ENCODE data around the gene TBC1D22A. TPM values are rescaled to one million over a fixed set of nuclear protein-coding genes. Genes with fewer than 3 reads are reported as not detected.

The TBC1D22A gene
- total RNA-seq, 1 donor = 17.7 TPM

- no peaks in the 10 kb centered on the region for H3K27me3 ChIP-seq (ENCODE audit: insufficient read depth, low read length)
- peaks cover 12% of the 10 kb centered on the region for H4K20me1 ChIP-seq (ENCODE audit: insufficient read depth, low read length)
- DNase-seq (ENCODE audit: insufficient read length, low spot score, missing footprints) = no peak
- no peak overlapping the region for H3K4me2 ChIP-seq (ENCODE audit: insufficient read depth, low read length)
- TF ChIP-seq, protein P1, sequence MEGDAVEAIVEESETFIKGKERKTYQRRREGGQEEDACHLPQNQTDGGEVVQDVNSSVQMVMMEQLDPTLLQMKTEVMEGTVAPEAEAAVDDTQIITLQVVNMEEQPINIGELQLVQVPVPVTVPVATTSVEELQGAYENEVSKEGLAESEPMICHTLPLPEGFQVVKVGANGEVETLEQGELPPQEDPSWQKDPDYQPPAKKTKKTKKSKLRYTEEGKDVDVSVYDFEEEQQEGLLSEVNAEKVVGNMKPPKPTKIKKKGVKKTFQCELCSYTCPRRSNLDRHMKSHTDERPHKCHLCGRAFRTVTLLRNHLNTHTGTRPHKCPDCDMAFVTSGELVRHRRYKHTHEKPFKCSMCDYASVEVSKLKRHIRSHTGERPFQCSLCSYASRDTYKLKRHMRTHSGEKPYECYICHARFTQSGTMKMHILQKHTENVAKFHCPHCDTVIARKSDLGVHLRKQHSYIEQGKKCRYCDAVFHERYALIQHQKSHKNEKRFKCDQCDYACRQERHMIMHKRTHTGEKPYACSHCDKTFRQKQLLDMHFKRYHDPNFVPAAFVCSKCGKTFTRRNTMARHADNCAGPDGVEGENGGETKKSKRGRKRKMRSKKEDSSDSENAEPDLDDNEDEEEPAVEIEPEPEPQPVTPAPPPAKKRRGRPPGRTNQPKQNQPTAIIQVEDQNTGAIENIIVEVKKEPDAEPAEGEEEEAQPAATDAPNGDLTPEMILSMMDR (IDR thresholded peaks at IDR 0.05; ENCODE audit: extremely low read depth, low read depth, low read length) = no peak
- H3K9me3 ChIP-seq (ENCODE audit: low read depth, low read length) = no peaks in the 10 kb centered on the region
- H3K4me1 ChIP-seq (ENCODE audit: insufficient read depth, low read length) = peaks cover 3% of the 10 kb centered on the region
- H3K4me3 ChIP-seq (ENCODE audit: insufficient read depth, low read length) = no peak overlapping the region
- no peak overlapping the region for H2AFZ ChIP-seq (ENCODE audit: low read length)
- no peak overlapping the region for H3K27ac ChIP-seq (ENCODE audit: low read depth, low read length)
- H3K79me2 ChIP-seq (ENCODE audit: insufficient read depth, low read length) = peaks cover 45% of the 10 kb centered on the region
- H3K36me3 ChIP-seq (ENCODE audit: insufficient read depth, low read length) = no peaks in the 10 kb centered on the region
These were observed 46.9 kb downstream of the TBC1D22A start for GRCh38 chr22:46809153-46809885.

DNA sequence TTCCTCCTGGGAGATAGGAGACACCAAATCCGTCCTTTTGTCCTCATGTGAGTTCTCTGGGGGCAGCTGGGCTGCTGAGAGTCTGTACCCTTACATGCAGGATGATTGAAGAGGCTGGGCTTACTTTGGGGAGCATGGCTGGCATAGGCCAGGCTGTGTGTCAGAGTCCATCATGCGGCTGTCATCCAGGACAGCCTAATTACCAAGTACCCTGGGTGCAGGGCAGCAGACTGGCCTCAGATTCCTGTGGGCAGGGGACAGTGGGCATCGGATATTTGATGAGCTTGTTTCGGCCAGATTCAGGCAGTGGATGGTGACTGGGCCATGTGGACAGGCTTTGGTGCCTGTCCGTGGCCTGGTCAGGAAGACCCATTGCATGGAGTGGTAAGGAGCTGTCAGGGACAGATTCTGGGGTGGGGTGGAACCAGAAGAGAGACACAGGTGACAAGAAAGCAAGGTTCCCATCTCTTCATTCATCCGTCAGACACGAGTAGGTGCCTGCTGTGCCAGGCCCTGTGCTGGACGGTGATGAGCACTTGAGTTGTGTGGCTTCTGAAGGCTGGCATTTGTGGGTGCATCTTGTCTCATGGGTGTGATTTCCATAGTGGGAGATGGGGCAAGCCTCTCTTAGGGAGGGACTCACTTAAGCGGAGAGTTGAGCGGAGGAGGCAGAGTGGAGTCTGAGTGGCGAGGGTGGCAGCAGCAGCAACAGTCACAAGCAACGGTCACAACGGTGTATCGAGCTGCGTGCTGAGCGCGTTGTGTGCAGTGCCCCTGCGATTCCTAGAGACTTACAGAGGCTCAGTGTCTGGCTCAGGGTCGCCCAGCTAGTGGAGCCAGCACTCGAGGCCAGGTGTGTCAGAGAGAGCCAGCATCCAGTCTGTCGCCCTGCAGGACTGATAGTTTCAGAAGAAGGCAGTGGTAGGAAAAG, 48.7 kb downstream of the TBC1D22A start:
- no peak overlapping the region for H2AFZ ChIP-seq (ENCODE audit: low read length)
- H3K27me3 ChIP-seq (ENCODE audit: insufficient read depth, low read length) = no peaks in the 10 kb centered on the region
- H3K27ac ChIP-seq (ENCODE audit: low read depth, low read length) = no peak overlapping the region
- peaks cover 7% of the 10 kb centered on the region for H3K4me1 ChIP-seq (ENCODE audit: insufficient read depth, low read length)
- H3K4me2 ChIP-seq (ENCODE audit: insufficient read depth, low read length) = no peak overlapping the region
- TF ChIP-seq, protein P1 (IDR thresholded peaks at IDR 0.05; ENCODE audit: extremely low read depth, low read depth, low read length) = no peak
- H3K36me3 ChIP-seq (ENCODE audit: insufficient read depth, low read length) = no peaks in the 10 kb centered on the region
- no peak overlapping the region for H3K4me3 ChIP-seq (ENCODE audit: insufficient read depth, low read length)
- peaks cover 21% of the 10 kb centered on the region for H4K20me1 ChIP-seq (ENCODE audit: insufficient read depth, low read length)
- no peak for DNase-seq (ENCODE audit: insufficient read length, low spot score, missing footprints)
- peaks cover 47% of the 10 kb centered on the region for H3K79me2 ChIP-seq (ENCODE audit: insufficient read depth, low read length)
- no peaks in the 10 kb centered on the region for H3K9me3 ChIP-seq (ENCODE audit: low read depth, low read length)

DNA sequence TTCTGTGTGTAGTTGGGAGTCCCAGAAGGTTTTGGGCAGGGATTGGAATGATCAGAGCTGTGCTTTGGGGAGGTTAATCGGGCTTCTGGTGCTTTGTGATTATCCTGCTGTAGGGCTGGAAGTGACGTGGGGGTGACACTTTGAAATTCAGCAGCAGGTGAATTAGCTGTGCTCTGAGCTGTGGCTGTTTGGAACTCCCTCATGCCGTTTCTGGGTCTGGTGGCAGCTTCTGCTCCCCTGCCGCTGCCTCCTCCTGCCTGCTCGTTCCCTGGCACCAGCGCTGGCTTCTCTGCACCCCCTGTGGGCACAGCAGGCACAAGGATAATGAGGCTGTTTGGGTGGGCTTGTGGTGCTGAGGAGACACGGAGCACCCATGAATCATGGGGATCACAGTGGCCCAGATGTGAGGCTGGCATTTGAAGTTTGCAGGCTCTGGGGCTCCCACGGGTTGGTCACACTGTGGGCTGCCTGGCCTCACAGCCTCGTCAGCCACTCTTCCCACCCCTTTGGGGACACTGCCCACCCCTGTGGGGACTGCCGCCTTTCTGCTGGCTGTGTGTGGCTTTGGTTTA, 49.7 kb downstream of the TBC1D22A start:
- Histone ChIP-seq H3K36me3 (ENCODE audit: insufficient read depth, low read length) (no peaks in the 10 kb centered on the region), H3K9me3 (ENCODE audit: low read depth, low read length) (no peaks in the 10 kb centered on the region), H2AFZ (ENCODE audit: low read length) (no peak overlapping the region), H3K79me2 (ENCODE audit: insufficient read depth, low read length) (peaks cover 46% of the 10 kb centered on the region), H3K4me1 (ENCODE audit: insufficient read depth, low read length) (peaks cover 14% of the 10 kb centered on the region), H3K27me3 (ENCODE audit: insufficient read depth, low read length) (no peaks in the 10 kb centered on the region), H3K4me2 (ENCODE audit: insufficient read depth, low read length) (no peak overlapping the region), H3K27ac (ENCODE audit: low read depth, low read length) (no peak overlapping the region), H4K20me1 (ENCODE audit: insufficient read depth, low read length) (peaks cover 25% of the 10 kb centered on the region), H3K4me3 (ENCODE audit: insufficient read depth, low read length) (no peak overlapping the region)
- no peak for DNase-seq (ENCODE audit: insufficient read length, low spot score, missing footprints)
- TF ChIP-seq, protein P1 (IDR thresholded peaks at IDR 0.05; ENCODE audit: extremely low read depth, low read depth, low read length) = no peak

Data from osteoblast (primary cell).